DOHH2 (cell line): ENCODE measurements around the gene SLC39A11.

Experiments used
- H3F3A ChIP-seq: fragments of 200-600 bp; sonication (generic), shearing (Covaris generic); 2 replicates; pipeline ENCODE4 v1.6.0; 2016; ENCODE audit warnings: antibody characterized with exemption, mild to moderate bottlenecking; ENCODE audit not compliant: control insufficient read depth, insufficient read depth
- H3K27ac ChIP-seq: fragments of 200-600 bp; sonication (generic); 2 replicates; pipeline ENCODE4 v1.5.1; 2014; ENCODE audit warnings: low read depth, mild to moderate bottlenecking, low read length, moderate library complexity
- H3K27me3 ChIP-seq: fragments of 200-600 bp; sonication (generic); 2 replicates; pipeline ENCODE4 v1.6.1; 2014; ENCODE audit warnings: mild to moderate bottlenecking, low read length, mixed read lengths; ENCODE audit not compliant: control insufficient read depth
- H3K36me3 ChIP-seq: fragments of 200-600 bp; sonication (generic); 2 replicates; pipeline ENCODE4 v1.6.1; 2014; ENCODE audit warnings: mild to moderate bottlenecking, low read length, moderate library complexity, mixed read lengths; ENCODE audit not compliant: control insufficient read depth
- H3K4me1 ChIP-seq: fragments of 200-600 bp; sonication (generic); 2 replicates; pipeline ENCODE4 v1.6.1; 2014; ENCODE audit warnings: mild to moderate bottlenecking, low read length, mixed read lengths; ENCODE audit not compliant: control insufficient read depth
- H3K4me2 ChIP-seq: fragments of 200-600 bp; sonication (generic); 2 replicates; pipeline ENCODE4 v1.6.0; 2014; ENCODE audit warnings: mild to moderate bottlenecking, low read length, moderate library complexity
- H3K4me3 ChIP-seq: fragments of 200-600 bp; sonication (generic); 2 replicates; pipeline ENCODE4 v1.5.1; 2014; ENCODE audit warnings: mild to moderate bottlenecking, low read length, mixed read lengths
- H3K79me2 ChIP-seq: fragments of 200-600 bp; sonication (generic); 2 replicates; pipeline ENCODE4 v1.6.1; 2014; ENCODE audit warnings: mild to moderate bottlenecking, low read length, mixed read lengths; ENCODE audit not compliant: control insufficient read depth
- H3K9me2 ChIP-seq: fragments of 200-600 bp; sonication (generic); replicated peaks from 2 replicates; pipeline ENCODE4 v1.6.1; 2014; ENCODE audit warnings: mild to moderate bottlenecking, low read length, mixed read lengths; ENCODE audit not compliant: control insufficient read depth
- H3K9me3 ChIP-seq: fragments of 200-600 bp; sonication (generic); 2 replicates; pipeline ENCODE4 v1.6.1; 2014; ENCODE audit warnings: antibody characterized with exemption, low read length, mixed read lengths; ENCODE audit not compliant: control insufficient read depth, insufficient read depth
- H4K20me1 ChIP-seq: fragments of 200-600 bp; sonication (generic); 2 replicates; pipeline ENCODE4 v1.6.0; 2014; ENCODE audit warnings: low read depth, mild to moderate bottlenecking, antibody characterized with exemption, low read length, moderate library complexity; ENCODE audit not compliant: control insufficient read depth, insufficient read depth
- CTCF ChIP-seq: fragments of 200-600 bp; sonication (generic); IDR thresholded peaks from one replicate; pipeline ENCODE4 v1.5.1; 2014; ENCODE audit warnings: antibody characterized with exemption, mild to moderate bottlenecking, low read depth, low read length; ENCODE audit not compliant: poor library complexity, severe bottlenecking
- EZH2phosphoT487 ChIP-seq: fragments of 200-600 bp; sonication (generic); IDR thresholded peaks from 2 replicates; pipeline ENCODE4 v1.6.1; 2017; ENCODE audit warnings: borderline replicate concordance, mild to moderate bottlenecking, antibody characterized with exemption, low read length, moderate library complexity, mixed read lengths

Gene SLC39A11

DNA sequence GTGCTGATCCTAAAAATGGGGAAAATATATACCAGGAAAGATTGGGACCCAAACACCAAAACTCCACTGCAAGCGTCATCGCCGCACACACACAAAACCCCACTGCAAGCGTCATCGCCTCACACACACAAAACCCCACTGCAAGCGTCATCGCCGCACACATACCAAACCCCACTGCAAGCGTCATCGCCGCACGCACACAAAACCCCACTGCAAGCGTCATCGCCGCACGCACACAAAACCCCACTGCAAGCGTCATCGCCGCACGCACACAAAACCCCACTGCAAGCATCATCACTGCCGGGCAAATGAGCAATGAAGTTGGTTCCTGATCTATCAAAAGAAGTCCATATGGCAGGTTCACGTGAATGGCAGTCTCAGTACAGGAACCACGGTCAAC is 144.4 kb downstream of the SLC39A11 start:
- H3K27me3 ChIP-seq: no peaks in the 10 kb centered on the region
- H3K4me1 ChIP-seq: no peaks in the 10 kb centered on the region
- no peak overlapping the region for H3K4me2 ChIP-seq
- TF ChIP-seq EZH2phosphoT487 (no peak), CTCF (no peak)
- no peaks in the 10 kb centered on the region for H3K9me2 ChIP-seq
- no peaks in the 10 kb centered on the region for H3K9me3 ChIP-seq
- H3K79me2 ChIP-seq: no peaks in the 10 kb centered on the region
- no peaks in the 10 kb centered on the region for H4K20me1 ChIP-seq
- H3F3A ChIP-seq: no peaks in the 10 kb centered on the region
- no peak overlapping the region for H3K4me3 ChIP-seq
- H3K27ac ChIP-seq: no peak overlapping the region
- no peaks in the 10 kb centered on the region for H3K36me3 ChIP-seq

- Histone ChIP-seq H3F3A (no peaks in the 10 kb centered on the region), H3K4me3 (no peak overlapping the region)
- TF ChIP-seq CTCF (no peak), EZH2phosphoT487 (no peak)
Measured at GRCh38 chr17:72947475-72947874, 145.0 kb downstream of the SLC39A11 start.

DNA sequence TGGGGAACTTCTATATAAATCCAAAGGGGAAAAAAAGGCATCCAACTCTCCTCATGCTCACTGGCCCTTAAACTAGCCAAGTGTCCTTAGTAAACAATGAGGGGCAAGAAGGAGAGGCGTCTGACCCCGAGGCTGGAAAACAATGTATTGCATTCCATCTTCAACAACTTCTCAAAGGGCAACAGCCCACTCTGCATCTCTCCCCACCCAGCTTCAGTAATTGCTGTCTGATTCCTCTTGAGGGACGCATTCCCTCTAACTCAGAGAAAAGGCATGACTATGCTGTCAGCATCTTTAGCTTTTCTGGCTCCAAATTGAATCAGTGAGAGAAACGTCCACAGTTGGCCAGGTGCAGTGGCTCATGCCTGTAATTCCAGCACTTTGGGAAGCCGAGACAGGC is 145.8 kb downstream of the SLC39A11 start:
- Histone ChIP-seq H3K4me2 (no peak overlapping the region), H3K79me2 (no peaks in the 10 kb centered on the region), H4K20me1 (no peaks in the 10 kb centered on the region), H3K9me3 (no peaks in the 10 kb centered on the region), H3K4me3 (no peak overlapping the region), H3K36me3 (no peaks in the 10 kb centered on the region), H3K9me2 (no peaks in the 10 kb centered on the region), H3K27ac (no peak overlapping the region), H3K4me1 (no peaks in the 10 kb centered on the region), H3K27me3 (no peaks in the 10 kb centered on the region), H3F3A (no peaks in the 10 kb centered on the region)
- TF ChIP-seq CTCF (no peak), EZH2phosphoT487 (no peak)

More at GRCh38 chr17:72947475-72947874, 145.0 kb downstream of the SLC39A11 start:
- no peaks in the 10 kb centered on the region for H3K27me3 ChIP-seq
- no peaks in the 10 kb centered on the region for H4K20me1 ChIP-seq
- no peaks in the 10 kb centered on the region for H3K9me2 ChIP-seq
- no peaks in the 10 kb centered on the region for H3K36me3 ChIP-seq
- H3K4me2 ChIP-seq: no peak overlapping the region
- no peaks in the 10 kb centered on the region for H3K9me3 ChIP-seq
- H3K79me2 ChIP-seq: no peaks in the 10 kb centered on the region
- H3K4me1 ChIP-seq: no peaks in the 10 kb centered on the region
- no peak overlapping the region for H3K27ac ChIP-seq

- Histone ChIP-seq H3K79me2 (no peaks in the 10 kb centered on the region), H3F3A (no peaks in the 10 kb centered on the region), H4K20me1 (no peaks in the 10 kb centered on the region), H3K4me3 (no peak overlapping the region), H3K27ac (no peak overlapping the region), H3K27me3 (no peaks in the 10 kb centered on the region), H3K36me3 (no peaks in the 10 kb centered on the region), H3K4me1 (no peaks in the 10 kb centered on the region), H3K9me3 (no peaks in the 10 kb centered on the region), H3K4me2 (no peak overlapping the region), H3K9me2 (no peaks in the 10 kb centered on the region)
- no peak for TF ChIP-seq CTCF
- no peak for TF ChIP-seq EZH2phosphoT487
Measured at GRCh38 chr17:72946156-72946555, 146.3 kb downstream of the SLC39A11 start.
